ENCODE measurements around the gene PKIG.

DNA sequence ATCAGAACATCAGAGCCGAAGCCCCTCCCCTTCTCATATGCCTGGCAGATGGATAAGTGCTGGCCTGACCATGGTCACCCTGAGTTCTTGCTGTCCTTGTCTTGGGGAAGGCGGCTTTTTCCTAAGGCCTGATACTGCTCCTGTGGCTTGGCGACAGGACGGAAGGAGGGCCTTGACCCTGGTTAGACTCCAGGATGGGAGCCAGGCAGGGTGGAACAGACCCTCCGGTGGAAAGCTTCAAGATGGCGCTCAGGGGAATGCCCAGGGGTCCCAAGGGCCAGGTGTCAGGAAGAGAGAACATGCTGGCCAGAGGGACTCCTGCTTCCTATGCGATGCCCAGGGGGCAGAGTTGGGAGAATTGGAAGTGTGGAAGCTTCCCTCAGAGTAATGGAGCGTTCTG, 39.6 kb downstream of the PKIG start:
- TF ChIP-seq, protein P1, sequence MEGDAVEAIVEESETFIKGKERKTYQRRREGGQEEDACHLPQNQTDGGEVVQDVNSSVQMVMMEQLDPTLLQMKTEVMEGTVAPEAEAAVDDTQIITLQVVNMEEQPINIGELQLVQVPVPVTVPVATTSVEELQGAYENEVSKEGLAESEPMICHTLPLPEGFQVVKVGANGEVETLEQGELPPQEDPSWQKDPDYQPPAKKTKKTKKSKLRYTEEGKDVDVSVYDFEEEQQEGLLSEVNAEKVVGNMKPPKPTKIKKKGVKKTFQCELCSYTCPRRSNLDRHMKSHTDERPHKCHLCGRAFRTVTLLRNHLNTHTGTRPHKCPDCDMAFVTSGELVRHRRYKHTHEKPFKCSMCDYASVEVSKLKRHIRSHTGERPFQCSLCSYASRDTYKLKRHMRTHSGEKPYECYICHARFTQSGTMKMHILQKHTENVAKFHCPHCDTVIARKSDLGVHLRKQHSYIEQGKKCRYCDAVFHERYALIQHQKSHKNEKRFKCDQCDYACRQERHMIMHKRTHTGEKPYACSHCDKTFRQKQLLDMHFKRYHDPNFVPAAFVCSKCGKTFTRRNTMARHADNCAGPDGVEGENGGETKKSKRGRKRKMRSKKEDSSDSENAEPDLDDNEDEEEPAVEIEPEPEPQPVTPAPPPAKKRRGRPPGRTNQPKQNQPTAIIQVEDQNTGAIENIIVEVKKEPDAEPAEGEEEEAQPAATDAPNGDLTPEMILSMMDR (conservative IDR thresholded peaks at IDR 0.05; ENCODE audit: low read depth, low read length): no peak
- no peak for TF ChIP-seq EZH2 (IDR thresholded peaks at IDR 0.05; ENCODE audit: borderline replicate concordance, low read depth, low read length, poor library complexity, severe bottlenecking)

Data from A673 (cell line).